Measurements from ENCODE around the gene SLC30A3.

Gene SLC30A3

DNA sequence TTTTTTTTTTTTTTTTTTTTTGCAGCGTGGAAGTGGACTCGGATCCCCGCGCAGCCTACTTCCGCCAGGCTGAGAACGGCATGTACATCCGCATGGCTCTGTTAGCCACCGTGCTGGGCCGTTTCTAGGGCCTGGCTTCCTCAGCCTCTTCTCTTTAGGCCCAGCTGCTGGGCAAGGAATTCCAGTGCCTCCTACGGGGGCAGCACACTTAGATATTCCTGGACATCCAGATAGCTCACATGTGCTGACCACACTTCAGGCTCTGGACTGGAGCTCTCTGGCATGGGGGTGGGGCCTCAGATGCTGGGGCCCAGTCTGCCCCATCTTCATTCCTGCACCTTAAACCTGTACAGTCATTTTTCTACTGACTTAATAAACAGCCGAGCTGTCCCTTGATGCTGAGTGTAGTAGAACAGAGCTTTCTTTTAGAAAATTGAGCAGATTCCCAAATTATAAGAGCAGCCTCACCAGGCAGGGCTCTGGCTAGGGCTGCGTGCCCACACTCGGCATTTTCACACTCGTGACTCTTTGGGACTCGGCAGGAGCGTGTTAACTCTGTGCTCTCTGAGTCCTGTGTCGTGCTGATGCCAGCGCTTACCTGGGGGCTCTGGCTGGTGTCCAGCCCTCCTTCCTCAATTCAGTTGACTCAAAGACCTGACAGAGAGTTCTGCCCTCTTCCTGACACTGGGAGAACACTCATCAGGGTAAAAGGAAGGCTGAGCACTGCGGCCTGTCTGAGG is 19.3 kb downstream of the SLC30A3 start:
- H3K4me3 ChIP-seq (ENCODE audit: control insufficient read depth, low read depth, low read length), result no peak overlapping the region
- no peak for TF ChIP-seq CTCF (conservative IDR thresholded peaks at IDR 0.05; ENCODE audit: control insufficient read depth, insufficient read depth, low read depth, low read length)
- no peak for DNase-seq (ENCODE audit: low read depth)

DNA sequence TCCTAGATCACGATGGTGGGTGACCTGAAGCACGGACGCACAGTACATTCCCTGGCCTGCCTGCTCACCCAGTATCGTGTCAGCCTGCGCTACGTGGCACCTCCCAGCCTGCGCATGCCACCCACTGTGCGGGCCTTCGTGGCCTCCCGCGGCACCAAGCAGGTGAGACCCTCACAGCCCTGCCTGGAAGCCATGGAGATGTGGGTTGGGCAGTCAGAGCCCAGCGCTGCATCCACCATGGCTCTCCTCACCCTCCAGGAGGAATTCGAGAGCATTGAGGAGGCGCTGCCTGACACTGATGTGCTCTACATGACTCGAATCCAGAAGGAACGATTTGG is 20.3 kb downstream of the SLC30A3 start:
- no peak for TF ChIP-seq CTCF (conservative IDR thresholded peaks at IDR 0.05; ENCODE audit: control insufficient read depth, insufficient read depth, low read depth, low read length)
- no peak overlapping the region for H3K4me3 ChIP-seq (ENCODE audit: control insufficient read depth, low read depth, low read length)
- no peak for DNase-seq (ENCODE audit: low read depth)

DNA sequence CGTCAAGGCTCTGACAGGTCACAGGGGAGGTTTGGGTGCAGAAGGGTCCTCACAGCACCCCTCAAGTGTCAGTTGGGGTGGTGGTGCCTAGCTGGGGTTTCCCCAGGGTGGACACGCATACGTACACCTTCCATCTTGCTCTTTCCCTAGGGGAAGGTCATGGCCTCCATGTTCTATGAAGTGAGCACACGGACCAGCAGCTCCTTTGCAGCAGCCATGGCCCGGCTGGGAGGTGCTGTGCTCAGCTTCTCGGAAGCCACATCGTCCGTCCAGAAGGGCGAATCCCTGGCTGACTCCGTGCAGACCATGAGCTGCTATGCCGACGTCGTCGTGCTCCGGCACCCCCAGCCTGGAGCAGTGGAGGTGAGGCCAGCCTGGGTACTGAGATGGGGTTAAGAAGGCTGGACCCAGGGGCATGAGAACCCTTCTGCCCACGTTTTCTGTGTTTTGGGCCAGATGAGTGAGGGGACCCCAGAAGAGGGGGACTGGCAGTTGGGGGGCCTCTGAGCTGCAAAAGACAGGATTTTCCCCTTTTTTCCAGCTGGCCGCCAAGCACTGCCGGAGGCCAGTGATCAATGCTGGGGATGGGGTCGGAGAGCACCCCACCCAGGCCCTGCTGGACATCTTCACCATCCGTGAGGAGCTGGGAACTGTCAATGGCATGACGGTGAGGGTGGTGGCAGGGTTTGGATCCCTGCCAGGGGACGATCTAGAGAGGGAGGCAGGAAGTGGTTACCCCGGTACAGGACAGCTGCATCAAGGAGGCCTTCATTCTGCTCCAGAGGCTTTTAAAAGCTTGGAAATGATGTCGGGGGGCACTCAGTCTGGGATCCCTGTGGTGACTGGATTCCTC is 20.9 kb downstream of the SLC30A3 start:
- no peak for TF ChIP-seq CTCF (conservative IDR thresholded peaks at IDR 0.05; ENCODE audit: control insufficient read depth, insufficient read depth, low read depth, low read length)
- no peak overlapping the region for H3K4me3 ChIP-seq (ENCODE audit: control insufficient read depth, low read depth, low read length)
- no peak for DNase-seq (ENCODE audit: low read depth)

GRCh38 chr2:27240406-27240805 is 22.4 kb downstream of the SLC30A3 start:
- H3K4me3 ChIP-seq (ENCODE audit: control insufficient read depth, low read depth, low read length), result no peak overlapping the region
- TF ChIP-seq CTCF (conservative IDR thresholded peaks at IDR 0.05; ENCODE audit: control insufficient read depth, insufficient read depth, low read depth, low read length), result no peak
- no peak for DNase-seq (ENCODE audit: low read depth)

DNA sequence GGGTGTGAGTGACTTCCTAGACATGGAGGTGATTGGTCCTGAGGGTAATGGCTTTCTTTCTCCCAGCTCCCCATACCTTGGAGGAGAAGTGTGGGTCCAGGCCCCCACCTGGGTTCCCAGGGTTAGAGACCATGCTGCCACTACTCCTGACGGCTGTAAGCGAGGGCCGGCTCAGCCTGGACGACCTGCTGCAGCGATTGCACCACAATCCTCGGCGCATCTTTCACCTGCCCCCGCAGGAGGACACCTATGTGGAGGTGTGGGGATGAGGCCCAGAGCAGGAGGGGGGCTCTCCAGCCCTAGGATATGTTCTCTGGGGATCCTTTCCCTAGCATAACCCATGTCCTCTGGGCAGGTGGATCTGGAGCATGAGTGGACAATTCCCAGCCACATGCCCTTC is 23.9 kb downstream of the SLC30A3 start:
- DNase-seq (ENCODE audit: low read depth), result no peak
- no peak overlapping the region for H3K4me3 ChIP-seq (ENCODE audit: control insufficient read depth, low read depth, low read length)
- no peak for TF ChIP-seq CTCF (conservative IDR thresholded peaks at IDR 0.05; ENCODE audit: control insufficient read depth, insufficient read depth, low read depth, low read length)

GRCh38 chr2:27237341-27237945 is 25.4 kb downstream of the SLC30A3 start:
- TF ChIP-seq CTCF (conservative IDR thresholded peaks at IDR 0.05; ENCODE audit: control insufficient read depth, insufficient read depth, low read depth, low read length), result no peak
- DNase-seq (ENCODE audit: low read depth), result no peak
- H3K4me3 ChIP-seq (ENCODE audit: control insufficient read depth, low read depth, low read length), result no peak overlapping the region
